ENCODE measurements around the gene JPT1.

The JPT1 gene

GRCh38 chr17:75111777-75112335 is 42.5 kb downstream of the JPT1 start:
- Histone ChIP-seq H3K9me3 (ENCODE audit: control insufficient read depth, insufficient read depth, low read depth, low read length) (no peaks in the 10 kb centered on the region), H3K36me3 (ENCODE audit: control insufficient read depth in 2 of 2, insufficient read depth in 1 of 2, low read length in 2 of 2) (peaks cover 0 to 27% of the 10 kb centered on the region in 2 experiments; a peak in 2 of 3 replicates), H3K27ac (ENCODE audit: extremely low read depth, low read depth, low read length) (no peak overlapping the region), H3K4me3 (ENCODE audit: low read depth, low read length) (no peak overlapping the region), H3K4me1 (ENCODE audit: control insufficient read depth, insufficient read depth, low read length) (peaks cover 9% of the 10 kb centered on the region)
- ChIA-PET POLR2A (interaction anchor here (0.7 to 2.5 kb wide), 2 partner anchors 43 to 52 kb away, joined by 3 to 6 read pairs; partner anchors contain the start of gene JPT1), CTCF (interaction anchor here (0.5 to 7.1 kb wide), 15 partner anchors 9 to 305 kb away, joined by 3 to 149 read pairs (median 4); partner anchors contain the start of gene NUP85)
- no peak for TF ChIP-seq SP2 (tag by site-specific recombination; IDR thresholded peaks at IDR 0.05)
- TF ChIP-seq ZNF623 (tag by site-specific recombination; IDR thresholded peaks at IDR 0.05) = no peak
- TF ChIP-seq ZNF629 (tag by site-specific recombination; IDR thresholded peaks at IDR 0.05) = no peak
- TF ChIP-seq ZSCAN16 (tag by site-specific recombination; IDR thresholded peaks at IDR 0.05) = no peak
- TF ChIP-seq ZNF366 (tag by site-specific recombination; conservative IDR thresholded peaks at IDR 0.05) = no peak
- no peak for TF ChIP-seq MYNN (tag by site-specific recombination; IDR thresholded peaks at IDR 0.05; ENCODE audit: borderline replicate concordance)
- no peak for TF ChIP-seq OSR2 (tag by site-specific recombination; IDR thresholded peaks at IDR 0.05)
- TF ChIP-seq ZNF174 (tag by site-specific recombination; IDR thresholded peaks at IDR 0.05) = no peak
- TF ChIP-seq ZXDB (tag by site-specific recombination; IDR thresholded peaks at IDR 0.05) = no peak

- peak; percentile 94 for TF ChIP-seq KLF1 (tag by site-specific recombination; IDR thresholded peaks at IDR 0.05)
- no peak for TF ChIP-seq ZNF704 (tag by site-specific recombination; IDR thresholded peaks at IDR 0.05)
- TF ChIP-seq GLIS2 (tag by site-specific recombination; IDR thresholded peaks at IDR 0.05) = 0 out of 2 replicates have a peak, but pooled peaks have one; percentile 24
- TF ChIP-seq KLF7 (tag by site-specific recombination; IDR thresholded peaks at IDR 0.05; ENCODE audit: borderline replicate concordance) = peak; percentile 46; the same call in 1 of the 2 replicates
- Histone ChIP-seq H3K27ac (ENCODE audit: extremely low read depth, low read depth, low read length) (peak overlapping the region; percentile 67; the same call in 1 of the 2 replicates), H3K4me1 (ENCODE audit: control insufficient read depth, insufficient read depth, low read length) (peaks cover 9% of the 10 kb centered on the region), H3K36me3 (ENCODE audit: control insufficient read depth in 2 of 2, insufficient read depth in 1 of 2, low read length in 2 of 2) (peaks cover 0 to 13% of the 10 kb centered on the region in 2 experiments; a peak in 2 of 3 replicates), H3K9me3 (ENCODE audit: control insufficient read depth, insufficient read depth, low read depth, low read length) (no peaks in the 10 kb centered on the region), H3K4me3 (ENCODE audit: low read depth, low read length) (peak overlapping the region; percentile 75)
- POLR2A ChIA-PET = interaction anchor here (0.6 to 2.5 kb wide), 18 partner anchors 11 to 179 kb away, joined by 3 to 13 read pairs (median 3); partner anchors contain the start of genes ATP5PD, GGA3, HID1 and NT5C
- CTCF ChIA-PET = interaction anchor here (0.5 to 7.1 kb wide), 13 partner anchors 11 to 308 kb away, joined by 3 to 149 read pairs (median 4); partner anchors contain the start of gene NUP85
Observed at GRCh38 chr17:75110234-75110937, 43.9 kb downstream of the JPT1 start.

GRCh38 chr17:75109407-75110233 is 44.7 kb downstream of the JPT1 start, which contains the start of gene ARMC7:
Gene ARMC7 (plus strand): TSS chr17:75109969. CDS start chr17:75110289, 320 bp downstream.
- peak within 1 kb of the TSS; percentile 67; the same call in 1 of the 2 replicates for H3K27ac ChIP-seq (ENCODE audit: extremely low read depth, low read depth, low read length)
- CTCF ChIA-PET = interaction anchor here (0.6 to 7.1 kb wide), 11 partner anchors 28 to 151 kb away, joined by 3 to 149 read pairs (median 4); partner anchors contain the start of gene NUP85
- peak within 1 kb of the TSS; percentile 75 for H3K4me3 ChIP-seq (ENCODE audit: low read depth, low read length)
- peaks cover 17% of the 10 kb centered on the region for H3K4me1 ChIP-seq (ENCODE audit: control insufficient read depth, insufficient read depth, low read length)
- POLR2A ChIA-PET = interaction anchor here (0.5 to 2.5 kb wide), 17 partner anchors 11 to 180 kb away, joined by 3 to 13 read pairs (median 4); partner anchors contain the start of genes ATP5PD, NT5C, NUP85 and SLC25A19
- H3K36me3 ChIP-seq (ENCODE audit: control insufficient read depth in 2 of 2, insufficient read depth in 1 of 2, low read length in 2 of 2) = peaks cover 0 to 7% of the 10 kb centered on the region in 2 experiments; a peak in 2 of 3 replicates
- H3K9me3 ChIP-seq (ENCODE audit: control insufficient read depth, insufficient read depth, low read depth, low read length) = no peaks in the 10 kb centered on the region
- no peak for TF ChIP-seq ZNF10 (tag by site-specific recombination; IDR thresholded peaks at IDR 0.05)
- no peak for TF ChIP-seq ZNF311 (tag by site-specific recombination; IDR thresholded peaks at IDR 0.05; ENCODE audit: borderline replicate concordance)
- TF ChIP-seq BCL11A (tag by site-specific recombination; IDR thresholded peaks at IDR 0.05; ENCODE audit: low read depth) = no peak
- TF ChIP-seq ZNF701 (tag by site-specific recombination; IDR thresholded peaks at IDR 0.05) = no peak
- TF ChIP-seq ZEB2 (tag by site-specific recombination; IDR thresholded peaks at IDR 0.05) = peak; percentile 34; the same call in 1 of the 2 replicates
- no peak for TF ChIP-seq AEBP2 (tag by site-specific recombination; IDR thresholded peaks at IDR 0.05; ENCODE audit: borderline replicate concordance)
- TF ChIP-seq REST (tag by site-specific recombination; IDR thresholded peaks at IDR 0.05) = no peak
- TF ChIP-seq ZNF302 (tag by site-specific recombination; IDR thresholded peaks at IDR 0.05; ENCODE audit: low read depth) = no peak
- TF ChIP-seq ZNF521 (tag by site-specific recombination; IDR thresholded peaks at IDR 0.05) = no peak

All from HEK293 (cell line).